GM21515 (cell line): ENCODE data around the gene KCNN3.

ENCODE experiments used
- ATAC-seq: cut with Tn5 transposase; IDR thresholded peaks from one replicate; pipeline ENCODE4 v1.9.1; 2021; ENCODE audit not compliant: unreplicated experiment

The KCNN3 gene

GRCh38 chr1:154880671-154881070 lies 10.6 kb upstream of the KCNN3 start:
- no peak for ATAC-seq

GRCh38 chr1:154879038-154879421 lies 8.9 kb upstream of the KCNN3 start:
- ATAC-seq, result no peak

GRCh38 chr1:154878371-154879037 lies 8.4 kb upstream of the KCNN3 start:
- no peak for ATAC-seq

- ATAC-seq, result no peak
Measured at GRCh38 chr1:154877370-154877974, 7.4 kb upstream of the KCNN3 start.

GRCh38 chr1:154876842-154877369 lies 6.8 kb upstream of the KCNN3 start:
- ATAC-seq, result no peak

- ATAC-seq, result no peak
Measured at GRCh38 chr1:154874465-154874864, 4.4 kb upstream of the KCNN3 start.

- ATAC-seq, result no peak
Measured at GRCh38 chr1:154873321-154873950, 3.4 kb upstream of the KCNN3 start.

- ATAC-seq, result no peak
Measured at GRCh38 chr1:154871374-154871773, 1.3 kb upstream of the KCNN3 start.

GRCh38 chr1:154870734-154871133 lies 653 bp upstream of the KCNN3 start:
- no peak for ATAC-seq

- no peak for ATAC-seq
Measured at GRCh38 chr1:154869351-154870114, 548 bp downstream of the KCNN3 start.

GRCh38 chr1:154867841-154868605 lies 2.1 kb downstream of the KCNN3 start:
- no peak for ATAC-seq

- no peak for ATAC-seq
Measured at GRCh38 chr1:154867064-154867825, 2.8 kb downstream of the KCNN3 start.

- no peak for ATAC-seq
Measured at GRCh38 chr1:154866257-154867063, 3.6 kb downstream of the KCNN3 start.

GRCh38 chr1:154865442-154866256 lies 4.4 kb downstream of the KCNN3 start:
- no peak for ATAC-seq

GRCh38 chr1:154864189-154864975 lies 5.7 kb downstream of the KCNN3 start:
- no peak for ATAC-seq

GRCh38 chr1:154863315-154864174 lies 6.5 kb downstream of the KCNN3 start:
- ATAC-seq, result peak; percentile 34

- ATAC-seq, result no peak
Measured at GRCh38 chr1:154862907-154863306, 7.2 kb downstream of the KCNN3 start.
